CD4-positive, alpha-beta T cell (primary cell): ENCODE data around the gene PAPSS2. TPM values are rescaled to one million over a fixed set of nuclear protein-coding genes. Genes with fewer than 3 reads are reported as not detected.

Experiments
- ATAC-seq: fragments of 200-7000 bp; cut with Tn5 transposase; one replicate; pipeline ENCODE4 v1.10.0; 2022; ENCODE audit warnings: mild to moderate bottlenecking; ENCODE audit not compliant: poor library complexity
- CTCF ChIA-PET: fragments of 350-600 bp; sonication (Branson Sonifier 250); formaldehyde crosslinking; loops from one replicate; lab custom pipeline; 2021; ENCODE audit warnings: antibody characterized with exemption, inconsistent platforms; lab: Charles Lee
- POLR2A ChIA-PET: fragments of 350-600 bp; sonication (Branson Sonifier 250); formaldehyde crosslinking; loops from one replicate; lab custom pipeline; 2021; ENCODE audit warnings: antibody characterized with exemption, inconsistent platforms; lab: Charles Lee
- DNase-seq, 14 experiments: peaks; one replicate each; pipeline ENCODE4 v3.0.0-alpha.2; 2013 to 2020; ENCODE audit warnings: mixed read lengths in 2 of 14
- H3K27ac ChIP-seq, 2 donors: one replicate each; pipeline versions ENCODE4 v1.5.1 to v1.7.0; 2013; ENCODE audit warnings: low read length in 2 of 2, low read depth in 1 of 2, mild to moderate bottlenecking in 1 of 2
- H3K27me3 ChIP-seq, 2 experiments: 1 replicate in 1 of 2; 2 replicates in 1 of 2; pipeline versions ENCODE4 v1.6.1 to v1.7.0; 2013; ENCODE audit warnings: low read length in 2 of 2, control low read depth in 1 of 2, mild to moderate bottlenecking in 1 of 2, moderate library complexity in 1 of 2; ENCODE audit not compliant: insufficient read depth in 2 of 2, control insufficient read depth in 1 of 2
- H3K36me3 ChIP-seq: one replicate; pipeline ENCODE4 v1.6.1; 2013; ENCODE audit warnings: low read length, control low read depth; ENCODE audit not compliant: insufficient read depth
- H3K4me1 ChIP-seq: one replicate; pipeline ENCODE4 v1.6.1; 2013; ENCODE audit warnings: low read length, control low read depth; ENCODE audit not compliant: insufficient read depth
- H3K4me3 ChIP-seq: one replicate; pipeline ENCODE4 v1.5.1; 2013; ENCODE audit warnings: mild to moderate bottlenecking, low read length, moderate library complexity
- H3K9me3 ChIP-seq, 2 experiments: 1 replicate in 1 of 2; 2 replicates in 1 of 2; pipeline versions ENCODE4 v1.6.1 to v1.7.0; 2013; ENCODE audit warnings: low read length in 2 of 2, mild to moderate bottlenecking in 2 of 2, control low read depth in 1 of 2, moderate library complexity in 1 of 2; ENCODE audit not compliant: control insufficient read depth in 1 of 2, insufficient read depth in 1 of 2
- H3K27ac Mint-ChIP-seq: one replicate; pipeline ENCODE4 v1.8.0; 2020; ENCODE audit warnings: mixed read lengths
- H3K27me3 Mint-ChIP-seq: one replicate; pipeline ENCODE4 v1.8.0; 2021; ENCODE audit warnings: mixed read lengths
- H3K36me3 Mint-ChIP-seq: one replicate; pipeline ENCODE4 v1.8.0; 2021; ENCODE audit warnings: low read depth, mixed read lengths
- H3K4me1 Mint-ChIP-seq: one replicate; pipeline ENCODE4 v1.8.0; 2021; ENCODE audit warnings: low read depth, mixed read lengths
- H3K4me3 Mint-ChIP-seq: one replicate; pipeline ENCODE4 v1.8.0; 2020; ENCODE audit warnings: mild to moderate bottlenecking, mixed read lengths
- H3K9me3 Mint-ChIP-seq: one replicate; pipeline ENCODE4 v1.8.0; 2020; ENCODE audit warnings: mixed read lengths
- intact Hi-C, 2 experiments: fragments of 100-400 bp; cut with DNase I in 1 of 2; cut with micrococcal nuclease in 1 of 2; formaldehyde crosslinking; loops; one replicate each; pipeline versions ENCODE4 v1.15.1 to v1.9.0; 2023 to 2025; cut with DNase I, micrococcal nuclease
- total RNA-seq, 174 experiments: library from RNA in 2 of 174; stranded (reverse) in 2 of 174; gene quantifications; one replicate each; pipeline ENCODE4 v1.2.3 and lab custom pipeline; 2021 to 2026
- TF ChIP-seq, protein P1 (sequence below): fragments of 200-600 bp; IDR thresholded peaks from one replicate; pipeline ENCODE4 v1.8.0; 2022; ENCODE audit warnings: antibody characterized with exemption, mild to moderate bottlenecking

The PAPSS2 gene
- total RNA-seq, 2 experiments from 2014 or later = not detected

DNA sequence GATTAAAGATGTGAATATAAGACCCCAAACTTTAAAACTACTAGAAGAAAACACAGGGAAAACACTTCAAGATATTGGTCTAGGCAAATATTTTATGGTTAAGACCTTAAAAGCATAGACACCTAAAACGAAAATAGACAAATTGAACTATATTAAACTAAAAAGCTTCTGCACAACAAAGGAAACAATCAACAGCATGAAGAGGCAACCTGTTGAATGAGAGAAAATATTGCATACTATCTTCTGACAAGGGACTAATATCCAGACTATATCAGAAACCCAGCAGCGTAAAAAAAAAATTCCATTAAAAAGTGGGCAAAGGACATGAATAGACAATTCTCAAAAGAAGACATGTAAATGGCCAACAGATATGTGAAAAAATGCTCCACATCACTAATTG is 18.6 kb downstream of the PAPSS2 start:
- Mint-ChIP-seq H3K36me3 (no peaks in the 10 kb centered on the region), H3K9me3 (no peaks in the 10 kb centered on the region), H3K27ac (no peak overlapping the region), H3K27me3 (peaks cover 18% of the 10 kb centered on the region), H3K4me1 (no peaks in the 10 kb centered on the region), H3K4me3 (no peak overlapping the region)
- CTCF ChIA-PET = no interaction called here
- Histone ChIP-seq H3K27ac (no peak overlapping the region), H3K27me3 (no peaks in the 10 kb centered on the region), H3K4me1 (no peaks in the 10 kb centered on the region), H3K9me3 (no peaks in the 10 kb centered on the region), H3K4me3 (no peak overlapping the region), H3K36me3 (no peaks in the 10 kb centered on the region)
- ATAC-seq (no peak), DNase-seq (no peak)
- intact Hi-C loops = no loop called here
- TF ChIP-seq, protein P1, sequence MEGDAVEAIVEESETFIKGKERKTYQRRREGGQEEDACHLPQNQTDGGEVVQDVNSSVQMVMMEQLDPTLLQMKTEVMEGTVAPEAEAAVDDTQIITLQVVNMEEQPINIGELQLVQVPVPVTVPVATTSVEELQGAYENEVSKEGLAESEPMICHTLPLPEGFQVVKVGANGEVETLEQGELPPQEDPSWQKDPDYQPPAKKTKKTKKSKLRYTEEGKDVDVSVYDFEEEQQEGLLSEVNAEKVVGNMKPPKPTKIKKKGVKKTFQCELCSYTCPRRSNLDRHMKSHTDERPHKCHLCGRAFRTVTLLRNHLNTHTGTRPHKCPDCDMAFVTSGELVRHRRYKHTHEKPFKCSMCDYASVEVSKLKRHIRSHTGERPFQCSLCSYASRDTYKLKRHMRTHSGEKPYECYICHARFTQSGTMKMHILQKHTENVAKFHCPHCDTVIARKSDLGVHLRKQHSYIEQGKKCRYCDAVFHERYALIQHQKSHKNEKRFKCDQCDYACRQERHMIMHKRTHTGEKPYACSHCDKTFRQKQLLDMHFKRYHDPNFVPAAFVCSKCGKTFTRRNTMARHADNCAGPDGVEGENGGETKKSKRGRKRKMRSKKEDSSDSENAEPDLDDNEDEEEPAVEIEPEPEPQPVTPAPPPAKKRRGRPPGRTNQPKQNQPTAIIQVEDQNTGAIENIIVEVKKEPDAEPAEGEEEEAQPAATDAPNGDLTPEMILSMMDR = no peak
- POLR2A ChIA-PET = no interaction called here

DNA sequence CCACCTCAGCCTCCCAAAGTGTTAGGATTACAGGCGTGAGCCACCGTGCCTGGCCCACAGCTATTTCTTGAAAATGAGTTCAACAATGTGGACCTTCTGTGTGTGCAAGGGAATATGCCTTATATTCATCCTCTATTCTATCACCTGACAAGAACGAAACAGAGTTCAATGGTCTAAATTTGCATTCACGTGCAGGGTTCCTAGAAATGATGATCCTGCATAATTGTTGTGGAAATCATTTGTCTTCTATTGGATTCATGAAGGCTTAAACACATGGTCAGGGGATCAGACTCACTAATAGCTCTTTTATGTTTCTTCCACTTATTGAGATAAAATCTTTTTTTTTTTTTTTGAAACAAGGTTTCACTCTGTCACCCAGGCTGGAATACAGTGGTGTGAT is 23.7 kb downstream of the PAPSS2 start:
- Histone ChIP-seq H3K27ac (no peak overlapping the region), H3K27me3 (no peaks in the 10 kb centered on the region), H3K9me3 (no peaks in the 10 kb centered on the region), H3K36me3 (no peaks in the 10 kb centered on the region), H3K4me1 (no peaks in the 10 kb centered on the region), H3K4me3 (no peak overlapping the region)
- Mint-ChIP-seq H3K36me3 (no peaks in the 10 kb centered on the region), H3K4me1 (no peaks in the 10 kb centered on the region), H3K4me3 (no peak overlapping the region), H3K27ac (no peak overlapping the region), H3K27me3 (peaks cover 11% of the 10 kb centered on the region), H3K9me3 (no peaks in the 10 kb centered on the region)
- no peak for ATAC-seq
- TF ChIP-seq, protein P1 = no peak
- DNase-seq = no peak
- intact Hi-C loops = no loop called here
- POLR2A ChIA-PET = no interaction called here
- CTCF ChIA-PET = no interaction called here

DNA sequence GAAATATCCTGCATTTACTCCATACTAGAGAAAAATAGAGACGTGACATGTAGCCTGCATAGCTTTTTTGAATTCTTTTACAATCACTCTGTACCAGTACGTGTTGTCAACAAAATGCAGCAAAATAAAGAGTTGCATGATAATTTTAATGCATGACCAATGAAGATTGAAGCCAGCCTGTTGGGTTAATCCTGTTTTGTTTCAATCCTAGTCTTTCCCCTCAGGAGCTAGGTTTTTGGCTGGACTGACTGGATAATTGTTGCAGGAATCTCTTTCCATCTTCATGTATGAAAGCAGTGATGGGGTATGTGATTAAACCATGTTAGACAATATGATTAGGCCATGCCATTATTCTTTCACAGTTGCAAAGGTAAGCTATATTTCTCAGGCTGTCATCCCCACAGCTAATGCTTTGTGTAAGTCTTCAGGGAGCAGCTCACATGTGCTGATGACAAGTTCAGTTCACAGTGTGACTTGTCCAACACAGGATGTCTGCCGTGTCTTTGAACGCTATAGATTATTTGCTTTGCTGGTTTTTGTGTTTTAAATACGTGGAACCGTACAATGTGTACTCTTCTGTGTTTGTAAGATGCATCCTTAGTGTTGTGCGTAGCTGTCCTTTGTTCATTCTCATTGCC is 24.4 kb downstream of the PAPSS2 start:
- Histone ChIP-seq H3K4me3 (no peak overlapping the region), H3K36me3 (no peaks in the 10 kb centered on the region), H3K27me3 (no peaks in the 10 kb centered on the region), H3K9me3 (no peaks in the 10 kb centered on the region), H3K27ac (no peak overlapping the region), H3K4me1 (no peaks in the 10 kb centered on the region)
- ChIA-PET CTCF (interaction anchor here (0.6 kb wide), 1 partner anchor 7 kb away, joined by 3 read pairs; no protein-coding TSS in a partner anchor), POLR2A (interaction anchor here (0.8 kb wide), 1 partner anchor 10 kb away, joined by 3 read pairs; no protein-coding TSS in a partner anchor)
- DNase-seq (no peak), ATAC-seq (no peak)
- no peak overlapping the region for H3K27ac Mint-ChIP-seq
- H3K9me3 Mint-ChIP-seq = no peaks in the 10 kb centered on the region
- TF ChIP-seq, protein P1 = no peak
- H3K4me3 Mint-ChIP-seq = no peak overlapping the region
- intact Hi-C loops = no loop called here
- no peaks in the 10 kb centered on the region for H3K36me3 Mint-ChIP-seq
- peaks cover 8% of the 10 kb centered on the region for H3K27me3 Mint-ChIP-seq
- H3K4me1 Mint-ChIP-seq = no peaks in the 10 kb centered on the region
